Body of pancreas (tissue), 4 donors: ENCODE results near the gene KCNIP4.

Experiments used
- CTCF ChIP-seq, 7 experiments: fragments of 450-650 bp in 4 of 7; fragments of 200-600 bp in 3 of 7; sonication (generic) in 3 of 7; IDR thresholded peaks; one replicate each; pipeline ENCODE4 v1.5.1; 2016 to 2019; ENCODE audit warnings: antibody characterized with exemption in 7 of 7
- POLR2A ChIP-seq, 3 donors: fragments of 450-650 bp; IDR thresholded peaks; one replicate each; pipeline ENCODE4 v1.6.1; 2016; ENCODE audit warnings: antibody characterized with exemption in 3 of 3, mild to moderate bottlenecking in 2 of 3

DNA sequence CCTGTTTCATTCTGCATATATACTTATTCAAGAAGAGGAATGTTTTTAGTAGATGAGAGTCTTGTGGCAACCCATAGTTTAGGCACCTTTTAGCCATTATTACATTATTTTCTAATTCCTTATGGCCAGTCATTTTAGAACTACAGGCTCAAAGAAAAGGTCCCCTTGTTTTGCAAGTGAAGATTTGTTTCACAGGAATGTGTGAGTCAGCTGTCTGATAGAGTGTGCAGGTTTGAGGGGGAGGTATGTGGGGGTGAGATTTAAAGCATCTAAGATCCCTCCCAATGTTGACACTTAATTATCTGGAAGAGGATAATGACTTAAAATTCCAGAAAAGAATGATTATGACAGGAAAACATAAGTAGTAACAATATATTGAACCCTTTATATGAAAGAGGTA, 495.6 kb downstream of the KCNIP4 start:
- TF ChIP-seq CTCF (IDR thresholded peaks at IDR 0.05) (no peak), POLR2A (IDR thresholded peaks at IDR 0.05) (no peak)
